Measurements from ENCODE around the gene SIX6.
A peak's percentile ranks its signal among the peaks of the same experiment; 100 is the strongest.

Gene SIX6

GRCh38 chr14:60508707-60509437, at the start of gene SIX6 (continued):
- TF ChIP-seq, protein P1, sequence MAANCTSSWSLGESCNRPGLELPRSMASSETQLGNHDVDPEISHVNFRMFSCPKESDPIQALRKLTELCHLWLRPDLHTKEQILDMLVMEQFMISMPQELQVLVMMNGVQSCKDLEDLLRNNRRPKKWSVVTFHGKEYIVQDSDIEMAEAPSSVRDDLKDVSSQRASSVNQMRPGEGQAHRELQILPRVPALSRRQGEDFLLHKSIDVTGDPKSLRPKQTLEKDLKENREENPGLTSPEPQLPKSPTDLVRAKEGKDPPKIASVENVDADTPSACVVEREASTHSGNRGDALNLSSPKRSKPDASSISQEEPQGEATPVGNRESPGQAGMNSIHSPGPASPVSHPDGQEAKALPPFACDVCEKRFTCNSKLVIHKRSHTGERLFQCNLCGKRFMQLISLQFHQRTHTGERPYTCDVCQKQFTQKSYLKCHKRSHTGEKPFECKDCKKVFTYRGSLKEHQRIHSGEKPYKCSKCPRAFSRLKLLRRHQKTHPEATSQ (tag by site-specific recombination; IDR thresholded peaks at IDR 0.05) = no peak
- TF ChIP-seq TRIM28 (IDR thresholded peaks at IDR 0.05; ENCODE audit: borderline replicate concordance, low read length) = no peak
- TF ChIP-seq ELK4 (IDR thresholded peaks at IDR 0.05; ENCODE audit: borderline replicate concordance, low read depth, low read length) = no peak
- no peak for TF ChIP-seq ZNF23 (tag by site-specific recombination; IDR thresholded peaks at IDR 0.05; ENCODE audit: borderline replicate concordance)
- TF ChIP-seq, protein P2, sequence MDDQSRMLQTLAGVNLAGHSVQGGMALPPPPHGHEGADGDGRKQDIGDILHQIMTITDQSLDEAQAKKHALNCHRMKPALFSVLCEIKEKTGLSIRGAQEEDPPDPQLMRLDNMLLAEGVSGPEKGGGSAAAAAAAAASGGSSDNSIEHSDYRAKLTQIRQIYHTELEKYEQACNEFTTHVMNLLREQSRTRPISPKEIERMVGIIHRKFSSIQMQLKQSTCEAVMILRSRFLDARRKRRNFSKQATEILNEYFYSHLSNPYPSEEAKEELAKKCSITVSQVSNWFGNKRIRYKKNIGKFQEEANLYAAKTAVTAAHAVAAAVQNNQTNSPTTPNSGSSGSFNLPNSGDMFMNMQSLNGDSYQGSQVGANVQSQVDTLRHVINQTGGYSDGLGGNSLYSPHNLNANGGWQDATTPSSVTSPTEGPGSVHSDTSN (CRISPR knock-in tag; IDR thresholded peaks at IDR 0.05) = peak; percentile 84
- no peak for TF ChIP-seq BCL11B (tag by site-specific recombination; IDR thresholded peaks at IDR 0.05; ENCODE audit: low read depth)
- no peak for TF ChIP-seq ZNF121 (tag by site-specific recombination; IDR thresholded peaks at IDR 0.05)
- TF ChIP-seq ZNF335 (tag by site-specific recombination; conservative IDR thresholded peaks at IDR 0.05) = peak; percentile 41; the same call in 1 of the 2 replicates
- TF ChIP-seq ZNF416 (tag by site-specific recombination; IDR thresholded peaks at IDR 0.05) = no peak
- TF ChIP-seq ATF2 (tag by site-specific recombination; IDR thresholded peaks at IDR 0.05; ENCODE audit: low read depth) = no peak
- peak; percentile 87 for TF ChIP-seq REST (tag by site-specific recombination; IDR thresholded peaks at IDR 0.05)
- TF ChIP-seq ZNF394 (tag by site-specific recombination; IDR thresholded peaks at IDR 0.05; ENCODE audit: borderline replicate concordance) = no peak
- TF ChIP-seq, protein P3, sequence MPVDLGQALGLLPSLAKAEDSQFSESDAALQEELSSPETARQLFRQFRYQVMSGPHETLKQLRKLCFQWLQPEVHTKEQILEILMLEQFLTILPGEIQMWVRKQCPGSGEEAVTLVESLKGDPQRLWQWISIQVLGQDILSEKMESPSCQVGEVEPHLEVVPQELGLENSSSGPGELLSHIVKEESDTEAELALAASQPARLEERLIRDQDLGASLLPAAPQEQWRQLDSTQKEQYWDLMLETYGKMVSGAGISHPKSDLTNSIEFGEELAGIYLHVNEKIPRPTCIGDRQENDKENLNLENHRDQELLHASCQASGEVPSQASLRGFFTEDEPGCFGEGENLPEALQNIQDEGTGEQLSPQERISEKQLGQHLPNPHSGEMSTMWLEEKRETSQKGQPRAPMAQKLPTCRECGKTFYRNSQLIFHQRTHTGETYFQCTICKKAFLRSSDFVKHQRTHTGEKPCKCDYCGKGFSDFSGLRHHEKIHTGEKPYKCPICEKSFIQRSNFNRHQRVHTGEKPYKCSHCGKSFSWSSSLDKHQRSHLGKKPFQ (tag by site-specific recombination; IDR thresholded peaks at IDR 0.05) = no peak
- TF ChIP-seq HIC1 (tag by site-specific recombination; IDR thresholded peaks at IDR 0.05) = no peak
- no peak for TF ChIP-seq ZNF175 (tag by site-specific recombination; IDR thresholded peaks at IDR 0.05)

All from HEK293 (cell line).